Neuron (in vitro differentiated cells): ENCODE measurements around the gene RPS2.
"Not testable (repeated sequence)": the region's sequence is repeated elsewhere in the genome, so short reads cannot be mapped to it uniquely, and the experiment has no call there.

Experiments used
- H2AFZ ChIP-seq: one replicate; pipeline ENCODE4 v1.6.1; 2013; ENCODE audit warnings: low read depth, mild to moderate bottlenecking, inconsistent platforms, low read length, moderate library complexity
- H3K27me3 ChIP-seq: one replicate; pipeline ENCODE4 v1.6.1; 2013; ENCODE audit warnings: low read length; ENCODE audit not compliant: insufficient read depth
- H3K36me3 ChIP-seq: one replicate; pipeline ENCODE4 v1.6.1; 2013; ENCODE audit warnings: low read length; ENCODE audit not compliant: insufficient read depth
- H3K4me1 ChIP-seq: one replicate; pipeline ENCODE4 v1.6.1; 2013; ENCODE audit warnings: low read length; ENCODE audit not compliant: insufficient read depth
- H3K4me3 ChIP-seq: 2 replicates; pipeline ENCODE4 v1.5.1; 2013; ENCODE audit warnings: mild to moderate bottlenecking, low read length, moderate library complexity
- H3K9me3 ChIP-seq: one replicate; pipeline ENCODE4 v1.6.1; 2013; ENCODE audit warnings: low read length

RPS2 gene

GRCh38 chr16:1974157-1975070 is 9.8 kb upstream of the RPS2 start:
- Histone ChIP-seq H3K4me1 (peaks cover 10% of the 10 kb centered on the region), H3K27me3 (no peaks in the 10 kb centered on the region), H3K36me3 (peaks cover 43% of the 10 kb centered on the region), H3K4me3 (no peak overlapping the region), H3K9me3 (no peaks in the 10 kb centered on the region), H2AFZ (no peak overlapping the region)

GRCh38 chr16:1973461-1974156 is 9.0 kb upstream of the RPS2 start:
- peaks cover 10% of the 10 kb centered on the region for H3K4me1 ChIP-seq
- H3K9me3 ChIP-seq: no peaks in the 10 kb centered on the region
- peaks cover 38% of the 10 kb centered on the region for H3K36me3 ChIP-seq
- no peak overlapping the region for H3K4me3 ChIP-seq
- no peak overlapping the region for H2AFZ ChIP-seq
- no peaks in the 10 kb centered on the region for H3K27me3 ChIP-seq

DNA sequence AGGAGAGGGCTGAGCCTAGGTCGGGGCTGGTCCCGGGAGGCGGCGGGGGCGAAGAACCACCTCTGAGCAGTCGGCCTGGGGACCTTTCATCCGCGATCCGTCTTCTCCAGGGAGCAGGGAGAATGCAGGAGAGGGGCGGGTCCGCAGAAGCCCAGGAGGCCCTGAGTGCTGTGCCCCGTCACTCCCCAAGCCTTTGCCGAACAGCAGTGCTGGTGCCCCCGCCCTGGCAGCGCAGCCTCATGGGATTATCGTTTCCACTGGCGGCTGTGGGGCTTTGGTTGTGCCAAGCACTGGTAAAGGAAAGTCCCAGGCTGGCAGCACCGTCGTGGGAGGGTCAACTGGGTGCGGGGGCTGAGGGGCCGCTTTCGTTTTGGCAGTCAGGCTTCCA is 7.9 kb upstream of the RPS2 start:
- H2AFZ ChIP-seq: peak overlapping the region; percentile 63
- peaks cover 10% of the 10 kb centered on the region for H3K4me1 ChIP-seq
- no peaks in the 10 kb centered on the region for H3K9me3 ChIP-seq
- H3K4me3 ChIP-seq: peak overlapping the region; percentile 63
- H3K27me3 ChIP-seq: no peaks in the 10 kb centered on the region
- peaks cover 27% of the 10 kb centered on the region for H3K36me3 ChIP-seq

GRCh38 chr16:1971796-1972489 is 7.3 kb upstream of the RPS2 start, which contains the start of gene TBL3:
Gene TBL3, plus strand, starts transcription at chr16:1972053. Its CDS starts 112 bp downstream, at chr16:1972165.
- Histone ChIP-seq H3K9me3 (no peaks in the 10 kb centered on the region), H3K4me3 (peak within 1 kb of the TSS; percentile 63), H3K36me3 (peaks cover 22% of the 10 kb centered on the region), H3K27me3 (no peaks in the 10 kb centered on the region), H2AFZ (peak within 1 kb of the TSS; percentile 63), H3K4me1 (peaks cover 10% of the 10 kb centered on the region)

DNA sequence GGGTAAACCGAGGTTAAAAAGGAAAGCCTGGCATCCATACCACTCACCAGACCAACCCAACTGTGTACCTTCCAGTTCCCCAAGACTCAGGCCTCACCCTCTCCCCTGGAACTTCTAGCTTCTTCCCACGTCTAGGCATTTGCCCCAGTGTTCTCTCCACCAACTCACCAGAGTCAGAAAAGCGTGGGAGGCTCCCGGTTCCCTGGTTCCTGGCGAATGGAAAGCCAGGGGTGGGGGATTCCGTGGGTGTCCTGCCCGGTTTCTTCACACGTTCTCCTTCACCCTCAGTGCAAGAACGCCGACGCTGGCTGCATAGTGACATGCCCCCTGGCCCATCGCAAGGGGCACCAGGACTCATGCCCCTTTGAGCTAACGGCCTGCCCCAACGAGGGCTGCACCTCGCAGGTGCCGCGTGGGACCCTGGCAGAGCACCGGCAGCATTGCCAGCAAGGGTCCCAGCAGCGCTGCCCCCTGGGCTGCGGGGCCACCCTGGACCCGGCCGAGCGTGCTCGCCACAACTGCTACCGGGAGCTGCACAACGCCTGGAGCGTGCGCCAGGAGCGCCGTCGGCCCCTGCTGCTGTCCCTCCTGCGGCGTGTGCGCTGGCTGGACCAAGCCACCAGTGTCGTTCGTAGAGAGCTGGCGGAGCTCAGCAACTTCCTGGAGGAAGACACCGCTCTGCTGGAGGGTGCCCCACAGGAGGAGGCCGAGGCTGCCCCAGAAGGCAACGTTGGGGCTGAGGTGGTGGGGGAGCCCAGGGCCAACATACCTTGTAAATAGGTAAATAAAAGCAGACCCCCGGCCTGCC is 3.7 kb upstream of the RPS2 start:
- H3K4me1 ChIP-seq: peaks cover 25% of the 10 kb centered on the region
- no peak overlapping the region for H3K4me3 ChIP-seq
- H3K9me3 ChIP-seq: no peaks in the 10 kb centered on the region

DNA sequence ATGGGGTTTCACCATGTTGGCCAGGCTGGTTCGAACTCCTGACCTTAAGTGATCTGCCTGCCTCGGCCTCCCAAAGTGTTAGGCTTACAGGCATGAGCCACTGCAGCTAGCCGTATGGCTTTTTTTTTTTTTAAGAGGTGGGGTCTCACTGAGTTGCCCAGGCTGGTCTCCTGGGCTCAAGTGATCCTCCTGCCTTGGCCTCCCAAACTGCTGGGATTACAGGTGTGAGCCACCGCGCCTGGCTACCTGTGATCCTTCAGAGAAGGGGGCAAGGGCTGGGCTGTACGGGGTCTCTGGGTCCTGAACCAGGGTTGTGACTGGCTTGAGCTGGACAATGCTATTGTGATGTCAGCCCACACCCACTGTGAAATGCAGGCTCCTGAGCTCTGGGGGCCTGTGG is 1.8 kb upstream of the RPS2 start, which contains the start of gene RNF151:
Gene RNF151 (plus strand): TSS at position 397 of the 400 bp plus-strand sequence. CDS start 26 bp downstream, outside the sequence.
- Histone ChIP-seq H2AFZ (no peak within 1 kb of the TSS), H3K4me1 (peaks cover 25% of the 10 kb centered on the region), H3K9me3 (no peaks in the 10 kb centered on the region), H3K27me3 (no peaks in the 10 kb centered on the region), H3K36me3 (peaks cover 24% of the 10 kb centered on the region), H3K4me3 (peak within 1 kb of the TSS; percentile 95)

More for the DNA sequence above, 3.7 kb upstream of the RPS2 start:
- H3K36me3 ChIP-seq: peaks cover 8% of the 10 kb centered on the region
- no peak overlapping the region for H2AFZ ChIP-seq
- H3K27me3 ChIP-seq: no peaks in the 10 kb centered on the region

GRCh38 chr16:1965396-1966001 is 873 bp upstream of the RPS2 start:
- Histone ChIP-seq H3K4me1 (peaks cover 26% of the 10 kb centered on the region), H3K9me3 (no peaks in the 10 kb centered on the region), H3K36me3 (peaks cover 29% of the 10 kb centered on the region), H2AFZ (no peak overlapping the region), H3K4me3 (peak overlapping the region; percentile 95), H3K27me3 (no peaks in the 10 kb centered on the region)

DNA sequence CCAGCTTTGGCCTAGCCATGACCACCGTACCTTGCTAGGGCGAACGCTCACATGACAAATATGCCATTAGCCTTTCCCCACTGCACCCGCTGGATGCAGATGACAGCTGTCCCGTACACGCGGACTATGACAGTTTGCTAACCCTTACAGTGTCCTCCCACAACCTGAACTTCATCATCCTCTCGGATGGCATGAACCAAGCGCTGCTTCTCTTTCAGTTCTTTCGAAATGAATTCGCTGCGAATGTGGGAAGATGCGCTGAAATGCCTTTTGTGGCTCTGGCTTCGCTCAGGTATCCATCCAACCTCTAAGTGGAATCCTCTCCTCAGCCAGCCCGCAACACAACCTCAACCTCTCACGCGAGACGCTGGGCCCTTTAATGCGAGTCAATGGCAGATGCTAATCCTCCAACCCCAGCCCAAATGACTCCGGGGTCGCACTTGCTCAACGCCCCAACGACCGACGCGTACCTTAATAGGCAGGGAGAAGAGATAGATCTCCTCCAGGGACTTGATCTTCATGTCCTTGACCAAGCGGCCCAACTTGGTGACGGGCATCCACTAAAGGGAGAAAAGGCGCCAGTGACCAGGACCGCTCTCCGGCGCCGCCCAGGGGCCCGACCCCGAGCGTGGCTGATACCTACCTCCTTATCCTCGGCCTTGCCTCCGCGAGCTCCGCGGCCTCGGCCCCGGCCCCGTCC is 670 bp downstream of the RPS2 start:
- Histone ChIP-seq H3K9me3 (no peaks in the 10 kb centered on the region), H2AFZ (no peak overlapping the region), H3K4me3 (peak overlapping the region; percentile 95)

DNA sequence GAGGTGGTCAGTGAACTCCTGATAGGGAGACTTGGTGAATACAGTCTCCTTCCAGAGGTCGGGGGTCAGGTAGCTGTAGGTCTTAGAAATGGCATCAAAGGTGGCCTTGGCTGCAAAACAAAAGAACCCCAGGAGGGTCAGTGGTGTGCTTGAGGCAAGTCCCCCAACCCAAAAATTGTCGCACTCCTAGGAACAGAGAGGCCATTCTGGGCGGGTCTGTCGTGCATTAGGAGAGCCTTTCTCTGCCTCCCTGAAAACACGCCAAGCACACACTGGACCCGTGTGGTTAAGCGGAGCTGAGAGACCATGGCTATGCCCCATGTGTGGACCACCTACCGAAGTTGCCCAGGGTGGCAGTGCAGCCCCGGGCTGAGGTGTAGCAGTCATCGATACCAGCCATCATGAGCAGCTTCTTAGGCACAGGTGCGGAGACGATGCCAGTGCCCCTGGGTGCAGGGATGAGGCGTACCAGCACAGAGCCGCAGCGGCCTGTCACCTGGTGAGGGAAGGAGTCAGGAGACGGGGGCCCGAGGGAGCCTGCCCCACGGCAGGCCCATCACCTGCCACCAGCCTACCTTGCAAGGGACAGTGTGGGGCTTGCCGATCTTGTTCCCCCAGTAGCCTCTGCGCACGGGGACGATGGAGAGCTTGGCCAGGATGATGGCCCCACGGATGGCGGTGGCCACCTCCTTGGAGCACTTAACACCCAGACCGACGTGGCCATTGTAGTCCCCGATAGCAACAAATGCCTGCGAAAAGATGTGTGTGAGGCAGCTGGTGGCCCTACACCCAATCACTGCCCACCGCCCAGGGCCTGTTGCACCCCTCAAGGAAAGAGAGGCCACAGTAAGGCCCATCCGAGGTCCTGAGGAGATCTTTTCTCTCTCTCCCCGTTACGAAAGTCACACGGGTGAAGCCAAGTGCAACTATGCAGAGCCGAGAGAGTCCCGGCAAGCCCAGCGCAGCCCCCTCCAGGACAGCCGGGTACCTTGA is 2.2 kb downstream of the RPS2 start:
- not testable (repeated sequence) for H2AFZ ChIP-seq, H3K27me3 ChIP-seq, H3K9me3 ChIP-seq
- peaks cover 31% of the 10 kb centered on the region for H3K4me1 ChIP-seq
- H3K4me3 ChIP-seq: peak overlapping the region; percentile 95
- peaks cover 29% of the 10 kb centered on the region for H3K36me3 ChIP-seq

More for the DNA sequence above, 670 bp downstream of the RPS2 start:
- peaks cover 29% of the 10 kb centered on the region for H3K36me3 ChIP-seq
- H3K4me1 ChIP-seq: peaks cover 31% of the 10 kb centered on the region
- H3K27me3 ChIP-seq: no peaks in the 10 kb centered on the region

GRCh38 chr16:1961651-1962067 is 3.0 kb downstream of the RPS2 start:
- H3K4me1 ChIP-seq: peaks cover 31% of the 10 kb centered on the region
- no peaks in the 10 kb centered on the region for H3K27me3 ChIP-seq
- no peak overlapping the region for H2AFZ ChIP-seq
- H3K4me3 ChIP-seq: no peak overlapping the region
- no peaks in the 10 kb centered on the region for H3K9me3 ChIP-seq
- H3K36me3 ChIP-seq: peaks cover 29% of the 10 kb centered on the region
